AG04449 (cell line): ENCODE measurements around the gene TMC4.
"Not testable (repeated sequence)": the region's sequence is repeated elsewhere in the genome, so short reads cannot be mapped to it uniquely, and the experiment has no call there.

ENCODE experiments used
- CTCF ChIA-PET: fragments of 350-600 bp; formaldehyde crosslinking; extraction: SDS; loops from one replicate; lab custom pipeline; 2021; ENCODE audit warnings: antibody characterized with exemption; lab: Yijun Ruan, JAX
- POLR2A ChIA-PET: fragments of 400-600, 350-600 bp; formaldehyde crosslinking; extraction: SDS; loops from one replicate; lab custom pipeline; 2020; ENCODE audit warnings: antibody characterized with exemption, inconsistent platforms; lab: Yijun Ruan, JAX
- DNase-seq: peaks from one replicate; pipeline ENCODE4 v3.0.0-alpha.2; 2010; ENCODE audit warnings: low read depth, low spot score
- H3K4me3 ChIP-seq: 2 replicates; pipeline ENCODE4 v1.5.1; 2011; ENCODE audit warnings: low read depth, mild to moderate bottlenecking, control low read depth, low read length
- CTCF ChIP-seq: IDR thresholded peaks from one replicate; pipeline ENCODE4 v1.5.1; 2011; ENCODE audit warnings: mild to moderate bottlenecking, moderate library complexity, low read length, control low read depth, inconsistent platforms; ENCODE audit not compliant: insufficient read depth; ENCODE audit errors: missing control alignments

TMC4 gene

DNA sequence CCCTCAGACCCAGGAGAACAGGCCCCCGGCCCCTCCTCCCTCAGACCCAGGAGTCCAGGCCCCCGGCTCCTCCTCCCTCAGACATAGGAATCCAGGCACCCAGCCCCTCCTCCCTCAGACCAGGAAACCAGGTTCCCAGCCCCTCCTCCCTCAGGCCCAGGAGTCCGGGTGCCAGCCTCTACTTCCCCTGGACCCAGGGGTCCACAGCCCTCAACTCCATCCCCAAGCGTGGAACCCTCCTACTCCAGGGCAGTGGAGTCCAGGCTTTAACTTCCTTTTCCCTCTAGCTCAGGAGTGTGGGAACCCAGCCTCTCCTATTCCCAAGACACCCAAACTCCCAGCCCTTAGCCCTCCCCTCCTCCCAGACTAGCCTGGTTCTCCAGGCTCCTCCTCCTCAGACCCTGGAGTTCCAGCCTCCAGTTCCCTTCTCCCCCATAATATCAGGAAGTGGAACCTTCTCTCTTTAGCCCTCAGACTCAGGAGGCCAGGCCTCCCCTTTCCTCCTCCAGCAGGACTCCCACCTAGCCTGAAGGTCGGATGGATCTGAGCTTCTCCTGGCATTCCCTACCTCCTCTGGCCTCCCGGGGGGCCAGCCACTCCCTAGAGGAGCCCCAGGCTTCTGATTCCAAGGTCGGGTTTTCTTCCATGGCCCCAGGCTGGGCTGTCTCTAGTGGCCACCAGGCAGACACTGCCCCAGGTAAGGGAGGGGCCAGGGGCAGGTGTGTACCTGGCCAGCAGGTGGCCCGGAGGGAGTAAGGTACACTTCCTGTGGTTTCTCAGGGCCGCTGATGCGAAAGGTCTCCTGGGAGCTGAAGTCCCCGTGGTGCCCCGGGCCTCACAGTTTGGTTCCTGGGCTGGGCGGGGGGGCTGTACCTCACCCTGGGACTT is at the start of gene TMC4:
TMC4 (minus strand) TSS at position 690 of the 888 bp plus-strand sequence; CDS start at position 647, 43 bp downstream.
- CTCF ChIA-PET, result interaction anchor here (0.8 to 2.2 kb wide), 4 partner anchors 9 to 59 kb away, joined by 3 to 9 read pairs (median 3); partner anchors contain the start of gene MBOAT7
- POLR2A ChIA-PET, result interaction anchor here (1.9 kb wide), 1 partner anchor 16 kb away, joined by 10 read pairs; the partner anchor contains the start of gene MBOAT7
- no peak within 1 kb of the TSS for H3K4me3 ChIP-seq
- DNase-seq, result no peak
- TF ChIP-seq CTCF, result no peak

DNA sequence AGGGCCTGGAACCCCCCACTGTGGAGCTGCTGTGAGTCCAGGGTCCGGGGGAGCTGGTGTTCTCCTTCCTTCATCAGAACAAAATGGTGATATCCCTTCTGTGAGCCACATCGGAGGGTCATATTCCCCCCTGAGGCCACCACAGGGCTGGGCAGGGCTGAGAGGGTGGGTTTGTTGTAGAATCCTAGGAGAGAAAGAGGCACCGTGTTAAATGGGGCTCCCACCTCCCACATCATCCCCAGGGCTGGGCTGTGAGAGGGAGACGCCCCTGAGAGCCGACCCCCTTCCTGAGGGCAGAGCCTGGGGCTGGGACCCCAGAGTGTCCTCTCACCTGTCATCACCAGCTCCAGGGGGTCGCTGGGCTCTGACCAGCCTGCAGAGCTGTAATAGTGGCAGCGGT is 49.0 kb upstream of the TMC4 start:
- H3K4me3 ChIP-seq, POLR2A ChIA-PET, DNase-seq, CTCF ChIA-PET: not testable (repeated sequence)

GRCh38 chr19:54219702-54220101 is 46.7 kb upstream of the TMC4 start:
- POLR2A ChIA-PET, CTCF ChIA-PET, DNase-seq, H3K4me3 ChIP-seq: not testable (repeated sequence)

- H3K4me3 ChIP-seq, result no peak overlapping the region
- TF ChIP-seq CTCF, result no peak
- POLR2A ChIA-PET, result no interaction called here
- CTCF ChIA-PET, result no interaction called here
- DNase-seq, result no peak
These were observed 46.2 kb upstream of the TMC4 start for GRCh38 chr19:54218960-54219661.

DNA sequence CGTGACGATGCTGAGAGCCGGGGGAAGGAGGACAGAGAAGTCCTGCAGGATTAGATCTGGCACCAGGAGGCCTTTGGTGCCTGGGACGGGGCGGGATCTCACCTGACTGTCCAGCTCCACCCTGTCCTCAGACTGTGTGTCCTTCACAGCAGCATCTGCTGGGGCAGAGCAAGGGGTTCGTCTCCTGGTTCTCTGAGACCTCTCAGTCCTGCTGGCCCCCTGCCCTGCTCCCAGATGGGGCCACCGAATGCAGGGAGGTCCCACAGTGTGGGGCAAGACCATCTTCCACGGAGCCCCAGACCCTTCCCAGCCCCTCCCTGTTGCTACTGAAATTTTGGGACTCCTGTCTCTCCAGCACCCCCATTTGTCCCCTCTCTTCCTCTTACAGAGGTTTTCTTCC is 45.3 kb upstream of the TMC4 start:
- no peak overlapping the region for H3K4me3 ChIP-seq
- POLR2A ChIA-PET, result no interaction called here
- CTCF ChIA-PET, result no interaction called here
- no peak for DNase-seq
- no peak for TF ChIP-seq CTCF

DNA sequence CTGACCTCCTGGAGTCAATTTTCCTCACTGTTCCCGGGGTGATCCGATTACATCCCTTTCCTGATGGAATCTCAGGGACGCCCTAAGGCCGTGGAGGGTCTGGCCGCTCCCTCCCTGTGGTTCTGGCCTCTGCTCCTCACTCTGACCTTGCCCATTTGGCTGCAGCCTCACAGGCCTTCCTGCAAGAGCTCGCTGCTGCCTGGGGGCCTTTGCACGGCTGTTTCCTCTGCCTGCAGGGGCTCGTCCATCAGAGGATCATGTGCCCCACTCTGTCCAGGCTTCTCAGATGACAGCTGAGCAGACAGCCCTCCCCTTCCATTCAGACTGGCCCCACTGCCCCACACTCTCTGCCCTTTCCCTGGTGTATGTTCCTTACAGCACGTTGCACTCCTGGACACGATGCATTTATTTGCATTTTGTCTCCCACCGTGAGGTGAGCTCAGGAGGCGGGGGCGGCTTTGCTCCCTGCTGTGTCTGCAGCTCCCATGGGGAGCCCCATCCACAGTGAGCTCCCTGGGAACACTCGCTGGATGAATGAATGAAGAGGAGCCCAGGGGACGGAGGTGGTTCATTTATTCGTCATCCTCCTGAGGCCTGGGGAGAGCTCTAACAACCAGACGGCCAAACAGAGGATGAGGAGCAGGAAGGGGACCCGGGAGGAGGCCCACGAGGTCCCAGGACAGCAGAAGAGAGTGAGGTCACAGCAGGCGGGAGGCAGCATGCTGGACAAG is 44.7 kb upstream of the TMC4 start:
- POLR2A ChIA-PET, H3K4me3 ChIP-seq, DNase-seq: not testable (repeated sequence)
- CTCF ChIA-PET, result interaction anchor here (0.6 kb wide), 1 partner anchor 116 kb away, joined by 3 read pairs; no protein-coding TSS in a partner anchor

DNA sequence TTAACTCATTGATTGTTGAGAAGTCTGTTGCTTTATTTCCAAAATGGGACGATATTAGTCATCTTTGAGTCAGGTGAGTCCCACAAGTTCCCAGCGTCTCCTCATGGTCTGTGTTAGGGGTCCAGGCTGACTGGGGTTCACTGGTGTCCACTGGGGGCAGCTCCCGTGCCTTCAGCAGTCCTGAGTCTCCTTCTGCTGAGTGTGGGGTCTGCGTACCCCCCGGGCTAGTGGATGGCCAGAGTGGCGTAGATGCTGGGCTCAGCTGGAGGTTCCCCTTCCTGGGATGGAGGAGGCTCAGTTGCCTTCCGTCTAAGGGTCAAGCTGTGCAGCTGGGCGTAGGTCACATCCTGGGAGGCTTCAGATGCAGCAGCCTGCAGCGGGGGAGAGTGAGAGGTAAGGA is 43.9 kb upstream of the TMC4 start:
- DNase-seq, result no peak
- no peak for TF ChIP-seq CTCF
- ChIA-PET CTCF (interaction anchor here (0.6 kb wide), 1 partner anchor 115 kb away, joined by 3 read pairs; no protein-coding TSS in a partner anchor), POLR2A (no interaction called here)
- H3K4me3 ChIP-seq, result no peak overlapping the region

GRCh38 chr19:54214734-54215133 is 41.8 kb upstream of the TMC4 start:
- DNase-seq, result not testable (repeated sequence)

DNA sequence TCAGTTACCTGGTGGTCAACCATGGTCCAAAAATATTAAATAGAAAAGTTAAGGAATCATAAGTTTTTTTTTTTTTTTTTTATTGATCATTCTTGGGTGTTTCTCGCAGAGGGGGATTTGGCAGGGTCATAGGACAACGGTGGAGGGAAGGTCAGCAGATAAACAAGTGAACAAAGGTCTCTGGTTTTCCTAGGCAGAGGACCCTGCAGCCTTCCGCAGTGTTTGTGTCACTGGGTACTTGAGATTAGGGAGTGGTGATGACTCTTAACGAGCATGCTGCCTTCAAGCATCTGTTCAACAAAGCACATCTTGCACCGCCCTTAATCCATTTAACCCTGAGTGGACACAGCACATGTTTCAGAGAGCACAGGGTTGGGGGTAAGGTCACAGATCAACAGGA is 41.3 kb upstream of the TMC4 start:
- CTCF ChIA-PET, POLR2A ChIA-PET, H3K4me3 ChIP-seq: not testable (repeated sequence)

More at GRCh38 chr19:54214734-54215133, 41.8 kb upstream of the TMC4 start:
- POLR2A ChIA-PET, CTCF ChIA-PET, H3K4me3 ChIP-seq: not testable (repeated sequence)

More for the DNA sequence above, 41.3 kb upstream of the TMC4 start:
- DNase-seq, result not testable (repeated sequence)
